ENCODE results near the gene THRSP.

The THRSP gene

GRCh38 chr11:78060533-78060932, 3.1 kb upstream of the THRSP start:
- DNase-seq (ENCODE audit: low spot score) = no peak
- no peak for TF ChIP-seq CTCF (IDR thresholded peaks at IDR 0.05; ENCODE audit: extremely low read depth, missing control alignments)

GRCh38 chr11:78061088-78061920, 2.4 kb upstream of the THRSP start:
- DNase-seq (ENCODE audit: low spot score) = no peak
- no peak for TF ChIP-seq CTCF (IDR thresholded peaks at IDR 0.05; ENCODE audit: extremely low read depth, missing control alignments)

- DNase-seq (ENCODE audit: low spot score) = no peak
- TF ChIP-seq CTCF (IDR thresholded peaks at IDR 0.05; ENCODE audit: extremely low read depth, missing control alignments) = no peak
These were observed 1.7 kb upstream of the THRSP start for GRCh38 chr11:78061921-78062311.

GRCh38 chr11:78062671-78063070, 990 bp upstream of the THRSP start:
- DNase-seq (ENCODE audit: low spot score) = no peak
- TF ChIP-seq CTCF (IDR thresholded peaks at IDR 0.05; ENCODE audit: extremely low read depth, missing control alignments) = no peak

GRCh38 chr11:78065203-78065602, 1.5 kb downstream of the THRSP start:
- no peak for TF ChIP-seq CTCF (IDR thresholded peaks at IDR 0.05; ENCODE audit: extremely low read depth, missing control alignments)
- no peak for DNase-seq (ENCODE audit: low spot score)

- no peak for TF ChIP-seq CTCF (IDR thresholded peaks at IDR 0.05; ENCODE audit: extremely low read depth, missing control alignments)
- DNase-seq (ENCODE audit: low spot score) = no peak
These were observed 2.8 kb downstream of the THRSP start for GRCh38 chr11:78066471-78066870.

GRCh38 chr11:78067704-78068103, 4.0 kb downstream of the THRSP start:
- TF ChIP-seq CTCF (IDR thresholded peaks at IDR 0.05; ENCODE audit: extremely low read depth, missing control alignments) = no peak
- DNase-seq (ENCODE audit: low spot score) = no peak

Data from GM20000 (cell line).